Cardiac muscle cell (in vitro differentiated cells and primary cell): ENCODE results near the gene RBM44. TPM values are rescaled to one million over a fixed set of nuclear protein-coding genes. Genes with fewer than 3 reads are reported as not detected.

Experiments
- DNase-seq, 2 donors: peaks; one replicate each; pipeline versions ENCODE4 v3.0.0 to v3.0.0-alpha.2; 2010 to 2017; ENCODE audit warnings: low read depth in 1 of 2, low spot score in 1 of 2
- H3K27ac ChIP-seq: fragments of 200-600 bp; sonication (generic); 2 replicates; pipeline ENCODE4 v1.5.1; 2016
- H3K27me3 ChIP-seq: fragments of 200-600 bp; sonication (generic); 2 replicates; pipeline ENCODE4 v1.6.0; 2016; ENCODE audit warnings: control low read depth
- H3K36me3 ChIP-seq: fragments of 200-600 bp; sonication (generic); 2 replicates; pipeline ENCODE4 v1.5.1; 2016; ENCODE audit warnings: control low read depth
- H3K4me1 ChIP-seq: fragments of 200-600 bp; sonication (generic); 2 replicates; pipeline ENCODE4 v1.8.1; 2017; ENCODE audit warnings: low read depth, mild to moderate bottlenecking, mixed run types
- H3K4me3 ChIP-seq: fragments of 200-600 bp; sonication (generic); 2 replicates; pipeline ENCODE4 v1.5.1; 2016; ENCODE audit warnings: mild to moderate bottlenecking
- H3K9me3 ChIP-seq: fragments of 200-600 bp; sonication (generic); 2 replicates; pipeline ENCODE4 v1.5.1; 2017; ENCODE audit warnings: low read depth, mild to moderate bottlenecking, control low read depth
- CTCF ChIP-seq: IDR thresholded peaks from 2 replicates; pipeline ENCODE4 v1.5.1; 2012; ENCODE audit warnings: low read depth, mild to moderate bottlenecking, low read length
- polyA plus RNA-seq: library from polyadenylated mRNA; unstranded; fragments of >200 nt; fragmentation: Nextera tagmentation; extraction: Ambion mirVana; gene quantifications from 2 replicates; pipeline ENCODE4 v1.2.1, GENCODE V29; 2016
- total RNA-seq: library from RNA; depleted of rRNA; stranded (reverse); fragments of >200 nt; gene quantifications from 2 replicates; pipeline ENCODE4 v1.2.3, GENCODE V29; 2016

The RBM44 gene
- total and polyA plus RNA-seq, 2 experiments from 2014 or later: 0.46 to 0.51 TPM

DNA sequence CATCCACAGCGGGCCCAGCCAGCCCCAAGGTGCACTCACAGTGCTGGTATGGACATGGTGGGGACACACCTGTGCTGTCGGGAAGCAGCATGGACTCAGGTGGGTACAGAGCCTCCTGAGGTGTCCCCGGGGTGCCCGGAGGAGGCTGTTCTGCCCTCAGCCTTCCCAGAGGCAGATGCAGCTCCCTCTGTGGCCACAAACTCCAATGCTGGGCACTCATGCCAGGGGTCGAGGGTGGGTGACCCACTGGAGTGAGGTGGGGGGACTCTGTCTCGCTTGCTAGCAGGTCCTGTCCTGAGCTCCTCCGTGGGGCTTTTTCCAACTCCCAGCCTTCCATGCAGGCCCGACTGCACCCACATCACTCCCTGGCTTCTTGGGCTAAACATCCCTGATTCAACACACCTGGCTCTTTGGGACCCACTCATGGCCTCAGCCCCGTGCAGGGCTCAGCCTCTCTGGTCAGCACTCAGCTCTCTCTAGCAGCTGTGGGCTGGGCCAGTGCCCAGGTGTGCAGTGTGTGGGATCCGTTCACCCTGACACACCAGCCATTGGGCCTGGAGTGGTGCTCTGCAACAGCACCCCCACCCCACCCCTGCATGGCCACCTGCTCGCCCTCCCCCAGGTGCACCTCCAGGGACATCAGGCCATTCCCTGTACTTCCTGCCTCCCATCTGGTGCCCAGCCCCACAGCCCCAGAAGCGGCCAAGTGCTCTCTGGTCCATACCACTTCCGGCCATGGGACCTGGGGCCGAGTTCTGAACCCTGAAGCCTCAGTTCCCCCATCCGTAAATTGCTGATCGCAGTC is 76.9 kb downstream of the RBM44 start:
- no peak for TF ChIP-seq CTCF
- Histone ChIP-seq H3K4me1 (no peaks in the 10 kb centered on the region), H3K9me3 (no peaks in the 10 kb centered on the region), H3K4me3 (no peak overlapping the region), H3K27ac (no peak overlapping the region), H3K27me3 (no peaks in the 10 kb centered on the region), H3K36me3 (no peaks in the 10 kb centered on the region)
- no peak for DNase-seq

- Histone ChIP-seq H3K9me3 (no peaks in the 10 kb centered on the region), H3K27me3 (no peaks in the 10 kb centered on the region), H3K36me3 (no peaks in the 10 kb centered on the region), H3K27ac (no peak overlapping the region), H3K4me3 (no peak overlapping the region), H3K4me1 (no peaks in the 10 kb centered on the region)
- no peak for TF ChIP-seq CTCF
- DNase-seq: no peak
Measured at GRCh38 chr2:237876061-237876526, 77.5 kb downstream of the RBM44 start.

GRCh38 chr2:237876532-237876931 is 78.0 kb downstream of the RBM44 start:
- no peaks in the 10 kb centered on the region for H3K9me3 ChIP-seq
- no peaks in the 10 kb centered on the region for H3K36me3 ChIP-seq
- H3K27me3 ChIP-seq: no peaks in the 10 kb centered on the region
- H3K27ac ChIP-seq: no peak overlapping the region
- H3K4me3 ChIP-seq: no peak overlapping the region
- no peaks in the 10 kb centered on the region for H3K4me1 ChIP-seq
- TF ChIP-seq CTCF: no peak
- DNase-seq: no peak

DNA sequence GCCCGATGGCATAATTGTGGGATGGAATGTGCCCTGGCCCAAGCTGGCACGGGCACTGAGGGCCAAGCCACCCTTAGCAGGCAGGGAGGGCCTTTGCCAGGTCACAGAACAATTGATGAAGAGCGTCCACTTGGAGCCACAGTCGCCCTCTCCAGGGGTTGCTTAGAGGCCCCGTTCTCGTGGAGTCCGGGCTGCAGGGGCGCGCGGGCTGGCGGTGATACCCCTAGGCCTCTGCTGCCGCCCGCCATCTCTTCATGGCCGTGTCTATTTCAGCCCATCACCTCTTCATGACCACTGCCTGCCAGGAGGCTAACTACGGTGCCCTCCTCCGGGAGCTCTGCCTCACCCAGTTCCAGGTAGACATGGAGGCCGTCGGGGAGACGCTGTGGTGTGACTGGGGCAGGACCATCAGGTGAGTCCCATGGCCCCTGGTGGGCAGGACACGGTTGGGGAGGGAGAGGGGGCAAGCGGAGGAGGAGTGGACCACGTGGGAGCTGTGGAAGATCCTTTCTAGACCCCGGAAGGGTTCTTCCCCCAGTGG is 78.4 kb downstream of the RBM44 start:
- no peaks in the 10 kb centered on the region for H3K27me3 ChIP-seq
- no peak for DNase-seq
- TF ChIP-seq CTCF: no peak
- H3K4me1 ChIP-seq: no peaks in the 10 kb centered on the region
- no peak overlapping the region for H3K27ac ChIP-seq
- no peak overlapping the region for H3K4me3 ChIP-seq
- H3K9me3 ChIP-seq: no peaks in the 10 kb centered on the region
- no peaks in the 10 kb centered on the region for H3K36me3 ChIP-seq

- DNase-seq: no peak
- Histone ChIP-seq H3K27ac (no peak overlapping the region), H3K36me3 (no peaks in the 10 kb centered on the region), H3K4me3 (no peak overlapping the region), H3K9me3 (no peaks in the 10 kb centered on the region), H3K4me1 (no peaks in the 10 kb centered on the region), H3K27me3 (no peaks in the 10 kb centered on the region)
- TF ChIP-seq CTCF: no peak
Measured at GRCh38 chr2:237877576-237878307, 79.2 kb downstream of the RBM44 start.
